DOHH2 (cell line): ENCODE results near the gene EMC8.
A peak's percentile ranks its signal among the peaks of the same experiment; 100 is the strongest.

Experiments
- H3F3A ChIP-seq: fragments of 200-600 bp; sonication (generic), shearing (Covaris generic); 2 replicates; pipeline ENCODE4 v1.6.0; 2016; ENCODE audit warnings: antibody characterized with exemption, mild to moderate bottlenecking; ENCODE audit not compliant: control insufficient read depth, insufficient read depth
- H3K27ac ChIP-seq: fragments of 200-600 bp; sonication (generic); 2 replicates; pipeline ENCODE4 v1.5.1; 2014; ENCODE audit warnings: low read depth, mild to moderate bottlenecking, low read length, moderate library complexity
- H3K27me3 ChIP-seq: fragments of 200-600 bp; sonication (generic); 2 replicates; pipeline ENCODE4 v1.6.1; 2014; ENCODE audit warnings: mild to moderate bottlenecking, low read length, mixed read lengths; ENCODE audit not compliant: control insufficient read depth
- H3K36me3 ChIP-seq: fragments of 200-600 bp; sonication (generic); 2 replicates; pipeline ENCODE4 v1.6.1; 2014; ENCODE audit warnings: mild to moderate bottlenecking, low read length, moderate library complexity, mixed read lengths; ENCODE audit not compliant: control insufficient read depth
- H3K4me1 ChIP-seq: fragments of 200-600 bp; sonication (generic); 2 replicates; pipeline ENCODE4 v1.6.1; 2014; ENCODE audit warnings: mild to moderate bottlenecking, low read length, mixed read lengths; ENCODE audit not compliant: control insufficient read depth
- H3K4me2 ChIP-seq: fragments of 200-600 bp; sonication (generic); 2 replicates; pipeline ENCODE4 v1.6.0; 2014; ENCODE audit warnings: mild to moderate bottlenecking, low read length, moderate library complexity
- H3K4me3 ChIP-seq: fragments of 200-600 bp; sonication (generic); 2 replicates; pipeline ENCODE4 v1.5.1; 2014; ENCODE audit warnings: mild to moderate bottlenecking, low read length, mixed read lengths
- H3K79me2 ChIP-seq: fragments of 200-600 bp; sonication (generic); 2 replicates; pipeline ENCODE4 v1.6.1; 2014; ENCODE audit warnings: mild to moderate bottlenecking, low read length, mixed read lengths; ENCODE audit not compliant: control insufficient read depth
- H3K9me2 ChIP-seq: fragments of 200-600 bp; sonication (generic); replicated peaks from 2 replicates; pipeline ENCODE4 v1.6.1; 2014; ENCODE audit warnings: mild to moderate bottlenecking, low read length, mixed read lengths; ENCODE audit not compliant: control insufficient read depth
- H3K9me3 ChIP-seq: fragments of 200-600 bp; sonication (generic); 2 replicates; pipeline ENCODE4 v1.6.1; 2014; ENCODE audit warnings: antibody characterized with exemption, low read length, mixed read lengths; ENCODE audit not compliant: control insufficient read depth, insufficient read depth
- H4K20me1 ChIP-seq: fragments of 200-600 bp; sonication (generic); 2 replicates; pipeline ENCODE4 v1.6.0; 2014; ENCODE audit warnings: low read depth, mild to moderate bottlenecking, antibody characterized with exemption, low read length, moderate library complexity; ENCODE audit not compliant: control insufficient read depth, insufficient read depth
- CTCF ChIP-seq: fragments of 200-600 bp; sonication (generic); IDR thresholded peaks from one replicate; pipeline ENCODE4 v1.5.1; 2014; ENCODE audit warnings: antibody characterized with exemption, mild to moderate bottlenecking, low read depth, low read length; ENCODE audit not compliant: poor library complexity, severe bottlenecking
- EZH2phosphoT487 ChIP-seq: fragments of 200-600 bp; sonication (generic); IDR thresholded peaks from 2 replicates; pipeline ENCODE4 v1.6.1; 2017; ENCODE audit warnings: borderline replicate concordance, mild to moderate bottlenecking, antibody characterized with exemption, low read length, moderate library complexity, mixed read lengths

Gene EMC8

GRCh38 chr16:85800321-85800669 is 951 bp upstream of the EMC8 start:
- H3F3A ChIP-seq: peaks cover 10% of the 10 kb centered on the region
- TF ChIP-seq CTCF (no peak), EZH2phosphoT487 (no peak)
- H3K9me2 ChIP-seq: no peaks in the 10 kb centered on the region
- peaks cover 78% of the 10 kb centered on the region for H3K36me3 ChIP-seq
- H3K4me3 ChIP-seq: peak overlapping the region; percentile 94
- H4K20me1 ChIP-seq: peaks cover 19% of the 10 kb centered on the region
- peak overlapping the region; percentile 74 for H3K4me2 ChIP-seq
- H3K4me1 ChIP-seq: peaks cover 48% of the 10 kb centered on the region
- H3K27ac ChIP-seq: peak overlapping the region; percentile 60
- no peaks in the 10 kb centered on the region for H3K27me3 ChIP-seq
- H3K79me2 ChIP-seq: peaks cover 87% of the 10 kb centered on the region
- no peaks in the 10 kb centered on the region for H3K9me3 ChIP-seq

DNA sequence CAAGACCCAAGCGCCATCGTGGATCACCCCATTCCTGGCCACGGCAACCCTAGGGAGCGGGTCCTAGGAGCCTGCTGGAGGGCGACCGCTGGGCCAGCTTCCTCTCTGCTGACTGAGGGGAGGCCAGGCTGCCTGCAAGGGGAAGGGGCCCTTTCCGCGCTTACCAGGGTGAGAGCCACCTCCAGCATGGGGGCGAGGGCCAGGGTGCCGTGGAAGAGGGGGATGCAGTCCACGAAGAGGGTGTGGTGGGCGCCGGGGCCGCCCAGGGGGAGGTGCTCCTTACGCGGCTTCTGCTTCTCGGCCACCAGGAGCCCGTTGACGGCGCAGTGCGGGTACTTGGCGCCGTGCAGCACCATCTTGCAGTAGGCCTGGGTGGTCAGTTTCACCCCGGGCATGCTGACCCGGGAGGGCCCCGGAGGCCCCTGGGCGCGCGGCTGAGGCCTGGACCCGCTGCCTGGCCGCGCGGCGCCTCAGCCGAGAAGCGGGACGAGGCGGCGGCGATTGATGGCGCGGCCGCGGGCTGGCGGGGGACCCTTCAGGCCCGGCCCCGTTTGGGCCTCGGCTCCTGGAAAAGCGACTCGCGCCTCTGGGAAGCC is 345 bp downstream of the EMC8 start:
- Histone ChIP-seq H3K4me1 (peaks cover 48% of the 10 kb centered on the region), H3K9me2 (no peaks in the 10 kb centered on the region), H3K4me2 (peak overlapping the region; percentile 74), H3F3A (peaks cover 10% of the 10 kb centered on the region), H3K27ac (peak overlapping the region; percentile 60), H3K79me2 (peaks cover 99% of the 10 kb centered on the region), H3K36me3 (peaks cover 81% of the 10 kb centered on the region), H3K9me3 (no peaks in the 10 kb centered on the region), H3K4me3 (peak overlapping the region; percentile 94), H4K20me1 (peaks cover 19% of the 10 kb centered on the region), H3K27me3 (no peaks in the 10 kb centered on the region)
- no peak for TF ChIP-seq EZH2phosphoT487
- no peak for TF ChIP-seq CTCF

DNA sequence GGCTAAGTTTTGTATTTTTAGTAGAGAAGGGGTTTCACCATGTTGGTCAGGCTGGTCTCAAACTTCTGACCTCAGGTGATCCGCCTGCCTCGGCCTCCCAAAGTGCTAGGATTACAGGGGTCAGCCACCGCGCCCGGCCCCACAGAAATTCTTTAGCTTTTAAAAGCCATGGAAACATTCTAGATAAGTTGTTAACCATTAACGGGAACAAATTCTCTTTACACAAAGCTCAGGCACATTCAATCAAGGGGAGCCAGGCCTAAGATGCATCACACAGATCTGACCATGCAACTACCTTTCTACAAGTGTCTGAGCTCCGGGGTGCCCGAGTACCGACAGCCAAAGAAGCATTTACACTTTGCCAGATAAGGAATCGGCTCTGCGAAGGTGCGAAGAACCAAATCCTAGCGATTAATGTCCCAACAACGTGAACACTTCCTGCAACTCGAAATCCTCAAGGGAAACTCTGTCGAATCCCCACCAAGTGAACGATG is 1.0 kb downstream of the EMC8 start:
- Histone ChIP-seq H3F3A (peaks cover 8% of the 10 kb centered on the region), H3K4me3 (peak overlapping the region; percentile 94)

More for the DNA sequence above, 1.0 kb downstream of the EMC8 start:
- H3K27me3 ChIP-seq: no peaks in the 10 kb centered on the region
- H3K79me2 ChIP-seq: peaks cover 99% of the 10 kb centered on the region
- peak overlapping the region; percentile 74 for H3K4me2 ChIP-seq
- no peaks in the 10 kb centered on the region for H3K9me2 ChIP-seq
- peaks cover 19% of the 10 kb centered on the region for H4K20me1 ChIP-seq
- TF ChIP-seq EZH2phosphoT487 (no peak), CTCF (no peak)
- H3K27ac ChIP-seq: no peak overlapping the region
- no peaks in the 10 kb centered on the region for H3K9me3 ChIP-seq
- peaks cover 42% of the 10 kb centered on the region for H3K4me1 ChIP-seq
- H3K36me3 ChIP-seq: peaks cover 81% of the 10 kb centered on the region
